ENCODE measurements around the gene SLC16A12. TPM values are rescaled to one million over a fixed set of nuclear protein-coding genes. Genes with fewer than 3 reads are reported as not detected.

SLC16A12 gene
- total and polyA plus RNA-seq, 2 donors (not counting 3 experiments of a cell fraction or from before 2014, with no cell fraction given) = not detected

GRCh38 chr10:89414146-89414878 is 121.1 kb downstream of the SLC16A12 start, which contains the start of gene IFIT5:
TSS of gene IFIT5 (plus strand) at chr10:89414568. CDS start at chr10:89414799, 231 bp downstream.
- peak; percentile 71 for FAIRE-seq
- CTCF ChIA-PET = interaction anchor here (0.7 to 1.4 kb wide), 9 partner anchors 12 to 290 kb away, joined by 3 to 7 read pairs (median 3); partner anchors contain the start of genes IFIT1, IFIT2 and LIPA
- no peaks in the 10 kb centered on the region for H3K79me2 ChIP-seq (ENCODE audit: control insufficient read depth, insufficient read depth, low read length)

More at GRCh38 chr10:89414146-89414878, 121.1 kb downstream of the SLC16A12 start, which contains the start of gene IFIT5:
- DNase-seq (ENCODE audit: low read depth, low spot score) = peak; percentile 80
- POLR2A ChIA-PET = interaction anchor here (0.9 kb wide), 1 partner anchor 22 kb away, joined by 3 read pairs; the partner anchor contains the start of gene IFIT1
- H2AFZ ChIP-seq (ENCODE audit: low read depth, low read length) = peak within 1 kb of the TSS; percentile 82
- intact Hi-C loops (cut with micrococcal nuclease) (loop anchor here (1.0 to 2.0 kb wide), 3 partner anchors 86 to 230 kb away; partner anchors contain the start of gene PANK1), dilution Hi-C loops (cut with MboI; ENCODE audit: extremely low pct_ligation_motif_present, low sequenced_read_pairs) (no loop called here)
- H3K9me1 ChIP-seq (replicated peaks; ENCODE audit: control insufficient read depth, extremely low read depth, insufficient read depth, low read length) = no peaks in the 10 kb centered on the region
- no peaks in the 10 kb centered on the region for H4K20me1 ChIP-seq (replicated peaks; ENCODE audit: control insufficient read depth, extremely low read depth, insufficient read depth, low read length)
- no peak for TF ChIP-seq JUN (IDR thresholded peaks at IDR 0.05; ENCODE audit: borderline replicate concordance, insufficient read depth, insufficient read length, low read depth)
- TF ChIP-seq GATA2 (IDR thresholded peaks at IDR 0.05; ENCODE audit: insufficient read depth, insufficient read length, low read depth, low read length) = no peak
- TF ChIP-seq POLR2A (IDR thresholded peaks at IDR 0.05; ENCODE audit: low read depth, low read length) = peak; percentile 49
- TF ChIP-seq POLR2AphosphoS5 (IDR thresholded peaks at IDR 0.05; ENCODE audit: insufficient read depth, low read depth, low read length) = peak; percentile 45
- no peak for TF ChIP-seq FOS (IDR thresholded peaks at IDR 0.05; ENCODE audit: borderline replicate concordance, insufficient read depth, low read length)
- no peak for TF ChIP-seq CTCF (IDR thresholded peaks at IDR 0.05; ENCODE audit: extremely low read depth in 1 of 2, insufficient read depth in 1 of 2, low read depth in 1 of 2, low read length in 2 of 2)
- no peak for TF ChIP-seq EZH2 (IDR thresholded peaks at IDR 0.05; ENCODE audit: borderline replicate concordance, low read depth, low read length, severe bottlenecking)
- TF ChIP-seq MAX (IDR thresholded peaks at IDR 0.05; ENCODE audit: insufficient read depth, insufficient read length) = no peak
- no peak for TF ChIP-seq MYC (IDR thresholded peaks at IDR 0.05; ENCODE audit: low read depth, low read length)
- peak within 1 kb of the TSS; percentile 55 for H3K9ac ChIP-seq (replicated peaks; ENCODE audit: extremely low read depth, insufficient read depth, low read length)
- H3K4me2 ChIP-seq (ENCODE audit: insufficient read depth, low read length) = peak within 1 kb of the TSS; percentile 77
- no peak within 1 kb of the TSS for H3K27ac ChIP-seq (ENCODE audit: insufficient read depth, low read depth, low read length)
- H3K27me3 ChIP-seq (ENCODE audit: control insufficient read depth in 2 of 2, insufficient read depth in 2 of 2, low read length in 2 of 2) = no peaks in the 10 kb centered on the region
- no peaks in the 10 kb centered on the region for H3K36me3 ChIP-seq (ENCODE audit: control insufficient read depth in 2 of 2, extremely low read depth in 1 of 2, insufficient read depth in 2 of 2, low read length in 2 of 2)
- H3K4me1 ChIP-seq (ENCODE audit: control insufficient read depth, extremely low read depth, insufficient read depth, low read length) = no peaks in the 10 kb centered on the region
- no peaks in the 10 kb centered on the region for H3K9me3 ChIP-seq (replicated peaks; ENCODE audit: control insufficient read depth, insufficient read depth, low read length)
- H3K4me3 ChIP-seq (replicated peaks in 1 of 3; ENCODE audit: insufficient read depth in 1 of 3, low read depth in 1 of 3, low read length in 3 of 3) = peak within 1 kb of the TSS; percentile 65 to 89 (median 76)
- BruUV-seq (replicated peaks) = TSS peak; percentile 69

Data from endothelial cell of umbilical vein (primary cell).